Hepatocyte (in vitro differentiated cells): ENCODE measurements around the gene PLA2G5. TPM values are rescaled to one million over a fixed set of nuclear protein-coding genes. Genes with fewer than 3 reads are reported as not detected.

Experiments
- DNase-seq: peaks from one replicate; pipeline ENCODE4 v3.0.0-alpha.2; 2016; ENCODE audit warnings: low spot score
- H2AFZ ChIP-seq: fragments of 200-600 bp; sonication (generic); 2 replicates; pipeline ENCODE4 v1.6.0; 2016; ENCODE audit warnings: antibody characterized with exemption, mild to moderate bottlenecking
- H3K27ac ChIP-seq: fragments of 200-600 bp; sonication (generic); 2 replicates; pipeline ENCODE4 v1.5.1; 2016; ENCODE audit warnings: mild to moderate bottlenecking
- H3K27me3 ChIP-seq: fragments of 200-600 bp; sonication (generic); 2 replicates; pipeline ENCODE4 v1.6.1; 2016
- H3K36me3 ChIP-seq: fragments of 200-600 bp; sonication (generic); replicated peaks from 2 replicates; pipeline ENCODE4 v1.5.1; 2016; ENCODE audit warnings: low read depth; ENCODE audit not compliant: insufficient read depth
- H3K4me1 ChIP-seq: fragments of 200-600 bp; sonication (generic); 2 replicates; pipeline ENCODE4 v1.5.1; 2016; ENCODE audit warnings: mild to moderate bottlenecking, moderate library complexity; ENCODE audit not compliant: insufficient read depth
- H3K4me2 ChIP-seq: fragments of 200-600 bp; sonication (generic); 2 replicates; pipeline ENCODE4 v1.6.0; 2016
- H3K4me3 ChIP-seq: fragments of 200-600 bp; sonication (generic); 2 replicates; pipeline ENCODE4 v1.5.1; 2016; ENCODE audit warnings: mild to moderate bottlenecking
- H3K79me2 ChIP-seq: fragments of 200-600 bp; sonication (generic); 2 replicates; pipeline ENCODE4 v1.6.0; 2017; ENCODE audit warnings: mild to moderate bottlenecking
- H3K9me2 ChIP-seq: fragments of 200-600 bp; sonication (generic); replicated peaks from 2 replicates; pipeline ENCODE4 v1.6.0; 2017; ENCODE audit warnings: mild to moderate bottlenecking; ENCODE audit not compliant: insufficient read depth
- H3K9me3 ChIP-seq: fragments of 200-600 bp; sonication (generic); 2 replicates; pipeline ENCODE4 v1.5.1; 2016; ENCODE audit warnings: low read depth, mild to moderate bottlenecking
- H4K20me1 ChIP-seq: fragments of 200-600 bp; sonication (generic); 2 replicates; pipeline ENCODE4 v1.6.0; 2016; ENCODE audit warnings: mild to moderate bottlenecking; ENCODE audit not compliant: insufficient read depth, poor library complexity, severe bottlenecking
- EZH2 ChIP-seq: fragments of 200-600 bp; sonication (generic); IDR thresholded peaks from 2 replicates; pipeline ENCODE4 v1.6.1; 2016; ENCODE audit warnings: antibody characterized with exemption, mild to moderate bottlenecking, borderline replicate concordance
- EZH2phosphoT487 ChIP-seq: fragments of 200-600 bp; sonication (generic); IDR thresholded peaks from one replicate; pipeline ENCODE4 v1.6.1; 2018; ENCODE audit warnings: antibody characterized with exemption, mild to moderate bottlenecking, low read depth, moderate library complexity; ENCODE audit not compliant: unreplicated experiment, severe bottlenecking
- WGBS: methylation state at CpG from one replicate; pipeline ENCODE4 v1.1.6; 2016; ENCODE audit warnings: low lambda C conversion rate; ENCODE audit errors: missing lambda C conversion rate; 5-methylcytosine and 5-hydroxymethylcytosine counted together
- polyA plus RNA-seq: library from polyadenylated mRNA; unstranded; fragments of >200 nt; fragmentation: Nextera tagmentation; extraction: Ambion mirVana; gene quantifications from 2 replicates; pipeline ENCODE4 v1.2.1, GENCODE V29; 2016
- total RNA-seq: library from RNA; depleted of rRNA; stranded (reverse); fragments of >200 nt; gene quantifications from 2 replicates; pipeline ENCODE4 v1.2.3, GENCODE V29; 2014
- TF ChIP-seq, protein P1 (sequence below): fragments of 200-600 bp; sonication (generic); IDR thresholded peaks from 2 replicates; pipeline ENCODE4 v1.5.1; 2016; ENCODE audit warnings: antibody characterized with exemption, mild to moderate bottlenecking; ENCODE audit not compliant: poor library complexity

Gene PLA2G5
- total and polyA plus RNA-seq, 2 experiments from 2014 or later, result 24.9 to 29.4 TPM

DNA sequence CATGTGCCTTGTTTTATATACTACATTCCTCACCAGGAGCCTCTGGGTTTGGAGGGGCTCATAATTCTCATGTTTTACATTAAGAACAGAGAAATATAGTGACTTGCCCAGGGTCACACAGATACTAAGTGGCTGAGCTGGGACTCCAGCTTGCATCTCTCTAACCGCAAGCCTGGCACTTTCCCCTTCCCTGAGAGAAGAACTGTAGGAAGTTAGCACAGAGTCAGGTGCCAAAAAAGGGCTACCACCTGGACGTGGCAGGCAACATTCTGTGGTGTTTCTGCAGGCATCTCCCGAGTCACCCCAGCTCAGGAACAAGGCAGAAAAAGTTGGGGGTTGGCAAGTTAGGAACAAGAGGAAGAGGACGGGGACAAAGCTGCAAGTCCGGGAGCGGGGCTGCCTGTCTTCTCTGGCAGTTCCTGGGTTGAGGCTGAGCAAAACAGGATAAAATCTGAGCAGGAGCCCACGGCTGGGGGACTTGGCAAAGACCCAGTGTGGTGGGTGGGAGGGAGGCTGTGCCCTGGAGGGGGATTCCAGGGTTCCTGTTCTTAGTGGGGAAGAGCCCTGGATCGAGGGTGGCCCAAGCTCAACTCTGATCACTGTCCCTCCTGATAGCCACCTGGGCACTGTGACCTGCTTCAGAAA lies 9.8 kb downstream of the PLA2G5 start:
- Histone ChIP-seq H3K36me3 (no peaks in the 10 kb centered on the region), H3K4me3 (no peak overlapping the region), H4K20me1 (no peaks in the 10 kb centered on the region), H3K9me3 (no peaks in the 10 kb centered on the region), H3K79me2 (no peaks in the 10 kb centered on the region), H3K9me2 (no peaks in the 10 kb centered on the region), H3K4me1 (no peaks in the 10 kb centered on the region), H3K27me3 (no peaks in the 10 kb centered on the region), H2AFZ (no peak overlapping the region), H3K4me2 (no peak overlapping the region), H3K27ac (no peak overlapping the region)
- WGBS, result 78% methylated on average over 8 of the region's 8 CpGs
- no peak for DNase-seq
- no peak for TF ChIP-seq EZH2
- TF ChIP-seq, protein P1, sequence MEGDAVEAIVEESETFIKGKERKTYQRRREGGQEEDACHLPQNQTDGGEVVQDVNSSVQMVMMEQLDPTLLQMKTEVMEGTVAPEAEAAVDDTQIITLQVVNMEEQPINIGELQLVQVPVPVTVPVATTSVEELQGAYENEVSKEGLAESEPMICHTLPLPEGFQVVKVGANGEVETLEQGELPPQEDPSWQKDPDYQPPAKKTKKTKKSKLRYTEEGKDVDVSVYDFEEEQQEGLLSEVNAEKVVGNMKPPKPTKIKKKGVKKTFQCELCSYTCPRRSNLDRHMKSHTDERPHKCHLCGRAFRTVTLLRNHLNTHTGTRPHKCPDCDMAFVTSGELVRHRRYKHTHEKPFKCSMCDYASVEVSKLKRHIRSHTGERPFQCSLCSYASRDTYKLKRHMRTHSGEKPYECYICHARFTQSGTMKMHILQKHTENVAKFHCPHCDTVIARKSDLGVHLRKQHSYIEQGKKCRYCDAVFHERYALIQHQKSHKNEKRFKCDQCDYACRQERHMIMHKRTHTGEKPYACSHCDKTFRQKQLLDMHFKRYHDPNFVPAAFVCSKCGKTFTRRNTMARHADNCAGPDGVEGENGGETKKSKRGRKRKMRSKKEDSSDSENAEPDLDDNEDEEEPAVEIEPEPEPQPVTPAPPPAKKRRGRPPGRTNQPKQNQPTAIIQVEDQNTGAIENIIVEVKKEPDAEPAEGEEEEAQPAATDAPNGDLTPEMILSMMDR, result no peak
- no peak for TF ChIP-seq EZH2phosphoT487

DNA sequence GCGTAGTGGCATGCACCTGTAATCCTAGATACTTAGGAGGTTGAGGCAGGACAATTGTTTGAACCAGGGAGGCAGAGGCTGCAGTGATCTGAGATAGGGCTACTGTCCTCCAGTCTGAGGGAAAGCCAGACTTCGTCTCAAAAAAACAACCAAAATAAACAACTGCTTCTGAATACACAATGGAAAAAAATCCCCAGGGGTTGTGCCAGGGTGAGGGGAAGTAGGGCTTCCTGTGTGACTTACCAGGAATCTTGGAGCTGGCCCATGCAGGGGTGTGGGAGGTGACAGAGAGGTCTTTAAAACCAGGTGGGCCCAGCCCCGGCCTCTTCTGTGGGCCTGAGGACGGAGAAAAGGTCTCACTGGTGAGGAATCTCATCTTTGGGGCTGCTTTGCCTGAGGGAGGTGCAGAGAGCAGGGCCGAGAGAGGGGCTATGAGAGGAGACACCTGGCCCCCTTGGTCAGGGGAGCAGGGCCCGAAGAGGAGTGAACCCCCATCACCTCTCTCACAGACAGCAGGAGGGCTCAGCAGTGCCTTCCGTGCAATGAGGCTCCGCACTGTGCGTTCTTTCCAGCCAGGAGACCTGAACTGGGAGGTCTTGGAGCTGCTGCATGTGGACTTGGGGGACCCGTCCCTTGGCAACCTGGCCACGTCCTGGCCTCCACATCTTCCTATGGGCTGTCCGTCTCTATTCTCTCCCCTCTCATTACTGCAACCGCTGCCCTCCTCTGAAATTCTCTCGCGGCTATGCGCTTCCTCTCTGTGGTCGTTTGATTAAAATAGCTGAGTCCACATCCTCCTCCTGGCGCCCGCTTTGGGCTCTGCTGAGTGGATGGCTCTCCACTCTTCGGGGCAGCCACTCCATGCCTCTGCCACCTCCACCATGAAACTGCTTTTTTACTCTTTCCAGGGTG lies 10.7 kb downstream of the PLA2G5 start:
- Histone ChIP-seq H3K27ac (no peak overlapping the region), H3K9me3 (no peaks in the 10 kb centered on the region), H3K79me2 (no peaks in the 10 kb centered on the region), H3K27me3 (no peaks in the 10 kb centered on the region), H3K4me3 (no peak overlapping the region), H3K4me1 (no peaks in the 10 kb centered on the region), H2AFZ (no peak overlapping the region), H3K36me3 (no peaks in the 10 kb centered on the region), H4K20me1 (no peaks in the 10 kb centered on the region), H3K4me2 (no peak overlapping the region), H3K9me2 (no peaks in the 10 kb centered on the region)
- DNase-seq, result no peak
- WGBS, result 85% methylated on average over 20 of the region's 20 CpGs
- TF ChIP-seq, protein P1, result no peak
- TF ChIP-seq EZH2, result no peak
- no peak for TF ChIP-seq EZH2phosphoT487

DNA sequence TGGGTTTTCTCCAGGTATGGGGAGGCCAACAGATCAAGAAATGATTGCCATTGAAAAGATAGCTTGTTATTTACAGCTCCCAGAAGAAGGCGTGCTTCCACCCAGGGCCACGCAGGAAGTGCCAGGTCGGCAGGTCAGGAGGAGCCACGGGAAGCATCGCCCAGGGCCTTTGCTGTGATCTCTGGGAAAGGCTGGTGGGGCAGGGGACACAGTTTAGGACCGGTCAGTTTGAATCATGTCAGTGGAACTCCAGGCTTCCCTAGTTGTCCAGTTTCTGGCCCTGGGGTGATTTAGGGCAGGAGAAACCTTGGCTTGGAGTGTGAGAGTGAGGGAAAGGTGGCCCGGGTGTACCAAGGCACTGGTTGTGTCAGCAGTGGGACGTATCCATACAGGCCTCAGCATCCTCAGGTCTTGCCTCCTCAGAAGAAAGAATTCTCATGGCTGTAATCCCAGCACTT lies 11.4 kb downstream of the PLA2G5 start:
- Histone ChIP-seq H3K27ac (no peak overlapping the region), H3K36me3 (no peaks in the 10 kb centered on the region), H3K4me3 (no peak overlapping the region), H3K4me1 (no peaks in the 10 kb centered on the region), H3K4me2 (no peak overlapping the region), H3K79me2 (no peaks in the 10 kb centered on the region), H3K9me2 (no peaks in the 10 kb centered on the region), H3K9me3 (no peaks in the 10 kb centered on the region), H4K20me1 (no peaks in the 10 kb centered on the region), H2AFZ (no peak overlapping the region), H3K27me3 (no peaks in the 10 kb centered on the region)
- no peak for DNase-seq
- no peak for TF ChIP-seq EZH2phosphoT487
- TF ChIP-seq, protein P1, result no peak
- TF ChIP-seq EZH2, result no peak
- 88% methylated on average over 8 of the region's 8 CpGs for WGBS
